Astrocyte of the spinal cord (primary cell): ENCODE measurements around the gene CYP4V2.

Experiments used
- DNase-seq: peaks from one replicate; pipeline ENCODE4 v3.0.0; 2011; ENCODE audit warnings: low read depth, low spot score
- H3K4me3 ChIP-seq: 2 replicates; pipeline ENCODE4 v1.5.1; 2011; ENCODE audit warnings: low read depth, mild to moderate bottlenecking, low read length, moderate library complexity
- CTCF ChIP-seq: IDR thresholded peaks from 2 replicates; pipeline ENCODE4 v1.5.1; 2012; ENCODE audit warnings: low read depth, mild to moderate bottlenecking, low read length, inconsistent platforms
- in situ Hi-C: cut with HindIII; loops from 2 replicates; pipeline ENCODE4 v1.10.0; 2017; ENCODE audit warnings: low sequenced_read_pairs

The CYP4V2 gene

GRCh38 chr4:186191200-186192065 is at the start of gene CYP4V2:
TSS of gene CYP4V2 (plus strand) at chr4:186191567. CDS start at chr4:186191824, 257 bp downstream.
- in situ Hi-C loops, result no loop called here
- TF ChIP-seq CTCF, result peak; percentile 20
- peak; percentile 77 for DNase-seq
- peak within 1 kb of the TSS; percentile 67 for H3K4me3 ChIP-seq

GRCh38 chr4:186144198-186144945 is 47.0 kb upstream of the CYP4V2 start:
- peak; percentile 25 for TF ChIP-seq CTCF
- peak overlapping the region; percentile 50 for H3K4me3 ChIP-seq
- peak; percentile 47 for DNase-seq
- in situ Hi-C loops, result no loop called here

- in situ Hi-C loops, result no loop called here
- H3K4me3 ChIP-seq, result peak overlapping the region; percentile 50
- DNase-seq, result peak; percentile 60
- no peak for TF ChIP-seq CTCF
Observed at GRCh38 chr4:186144946-186145569, 46.3 kb upstream of the CYP4V2 start.

GRCh38 chr4:186146458-186146857 is 44.9 kb upstream of the CYP4V2 start:
- no peak for TF ChIP-seq CTCF
- in situ Hi-C loops, result no loop called here
- no peak for DNase-seq
- H3K4me3 ChIP-seq, result no peak overlapping the region

- in situ Hi-C loops, result no loop called here
- no peak for TF ChIP-seq CTCF
- DNase-seq, result no peak
- H3K4me3 ChIP-seq, result no peak overlapping the region
Observed at GRCh38 chr4:186148336-186148975, 42.9 kb upstream of the CYP4V2 start.

GRCh38 chr4:186149872-186150271 is 41.5 kb upstream of the CYP4V2 start:
- H3K4me3 ChIP-seq, result no peak overlapping the region
- in situ Hi-C loops, result no loop called here
- TF ChIP-seq CTCF, result peak; percentile 58
- DNase-seq, result peak; percentile 12
